CD4-positive, alpha-beta T cell treated with Interleukin-17A for 4 hours (primary cell): ENCODE data around the gene SEMA6B.

ENCODE experiments used
- DNase-seq: peaks from one replicate; pipeline ENCODE4 v3.0.0-alpha.2; 2020; ENCODE audit warnings: mixed read lengths

Gene SEMA6B

DNA sequence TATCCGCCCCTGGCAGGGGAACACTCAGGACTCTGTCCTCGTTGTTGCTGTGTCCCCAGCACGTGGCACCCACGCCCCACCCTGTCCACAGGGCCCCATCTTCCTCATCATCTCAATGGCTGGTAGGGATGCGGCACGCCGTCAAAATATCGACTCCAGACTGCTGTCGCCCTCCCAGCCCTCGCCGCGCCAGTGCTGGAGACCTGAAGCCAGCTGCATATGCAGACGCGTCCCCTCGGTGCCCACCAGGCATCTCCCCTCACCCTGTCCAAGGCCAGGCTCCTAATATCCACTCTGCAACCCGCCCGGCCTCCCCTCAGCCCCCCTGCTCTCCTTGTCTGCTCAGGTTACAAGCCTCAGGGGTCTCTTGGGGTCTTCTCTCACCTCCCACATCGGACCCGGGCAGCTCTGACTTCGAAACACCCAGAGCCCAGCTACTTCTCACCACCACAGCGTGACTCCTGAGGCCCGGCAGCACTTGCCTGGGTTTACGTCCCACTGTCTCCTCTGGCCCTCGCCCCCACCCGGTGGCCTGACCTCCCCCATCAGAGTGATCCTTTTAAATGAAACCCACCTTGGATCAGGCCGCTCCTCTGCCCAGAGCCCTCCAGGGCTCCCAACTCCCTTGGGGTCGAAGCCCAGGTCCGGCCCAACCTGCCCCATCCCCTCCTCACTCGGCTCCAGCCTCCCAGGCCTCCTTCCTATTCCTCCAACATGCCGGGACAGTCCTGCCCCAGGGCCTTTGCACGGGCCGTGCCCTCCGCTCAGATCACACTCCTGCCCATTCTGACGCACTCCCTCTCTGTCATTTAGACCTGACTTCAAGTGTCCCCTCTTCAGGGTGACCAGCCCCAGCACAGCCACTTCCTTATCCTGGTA, 53.7 kb downstream of the SEMA6B start:
- no peak for DNase-seq

DNA sequence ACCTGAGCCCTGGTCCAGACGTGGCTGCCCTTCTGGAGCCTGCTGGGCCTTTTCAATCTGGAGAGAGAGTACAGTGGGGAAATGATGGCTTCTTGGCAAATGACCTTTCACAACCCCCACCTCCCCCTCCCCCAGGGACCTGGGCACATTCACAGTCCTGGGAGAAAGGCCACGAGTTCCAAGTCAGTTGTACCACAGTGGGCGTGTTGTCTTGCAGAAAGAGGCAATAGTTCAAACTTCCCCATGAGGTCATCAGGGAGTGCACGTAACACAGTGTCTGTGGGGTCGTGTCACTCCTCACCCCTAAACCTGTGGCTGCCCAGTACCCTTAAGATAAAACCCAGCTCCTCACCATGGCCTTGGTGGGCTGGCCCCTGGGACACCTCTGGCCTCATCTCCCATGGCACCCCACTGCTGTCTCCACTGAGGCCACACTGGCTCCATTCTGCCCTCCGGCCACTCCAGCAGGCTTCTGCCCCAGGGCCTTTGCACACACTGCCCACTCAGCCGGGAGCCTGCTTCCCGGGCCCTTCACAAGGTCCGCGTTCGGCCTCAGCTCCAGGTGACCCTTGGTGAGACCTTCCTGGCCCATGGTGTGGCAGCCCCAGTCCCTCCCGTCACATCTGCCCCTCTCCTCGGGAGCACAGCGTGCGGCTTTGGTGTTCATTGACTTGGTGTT, 54.5 kb downstream of the SEMA6B start:
- no peak for DNase-seq

DNA sequence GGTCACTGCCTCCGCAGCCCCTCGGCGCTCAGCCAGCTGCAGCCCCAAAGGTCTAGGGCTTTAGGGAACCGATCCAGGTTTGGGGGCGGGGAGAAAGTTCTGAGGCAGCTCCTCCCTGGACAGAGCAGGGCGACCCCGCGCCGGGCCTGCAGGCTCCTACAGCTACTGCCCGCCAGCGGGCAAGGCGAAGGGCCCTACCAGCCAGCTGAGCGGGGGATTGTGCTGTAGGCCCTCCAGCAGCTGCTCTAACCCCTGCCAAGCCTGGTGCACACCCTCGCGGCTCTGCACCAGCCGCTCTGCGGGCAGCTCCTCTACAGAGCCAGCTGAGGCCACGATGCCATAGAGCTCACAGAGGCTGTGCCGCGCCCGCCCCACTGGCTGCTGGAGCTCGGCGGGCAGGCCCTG, 55.2 kb downstream of the SEMA6B start:
- DNase-seq, result no peak

DNA sequence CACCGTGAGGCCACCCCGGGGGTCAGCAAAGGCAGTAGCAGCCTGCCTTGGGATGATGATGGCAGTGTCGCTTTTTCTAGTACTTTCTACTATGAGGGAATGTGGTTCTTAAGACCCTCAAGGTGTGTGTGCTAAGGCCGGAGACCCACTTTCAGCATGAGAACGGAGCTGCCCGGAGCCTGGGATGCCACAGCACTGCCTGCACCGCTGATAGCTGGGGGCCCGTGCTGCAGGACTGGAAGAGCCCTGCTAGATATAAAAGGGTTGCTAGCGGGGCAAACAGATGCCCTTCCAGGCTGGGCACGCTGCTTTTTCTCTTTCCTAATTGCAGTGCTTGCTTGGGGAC, 55.7 kb downstream of the SEMA6B start:
- DNase-seq, result no peak

DNA sequence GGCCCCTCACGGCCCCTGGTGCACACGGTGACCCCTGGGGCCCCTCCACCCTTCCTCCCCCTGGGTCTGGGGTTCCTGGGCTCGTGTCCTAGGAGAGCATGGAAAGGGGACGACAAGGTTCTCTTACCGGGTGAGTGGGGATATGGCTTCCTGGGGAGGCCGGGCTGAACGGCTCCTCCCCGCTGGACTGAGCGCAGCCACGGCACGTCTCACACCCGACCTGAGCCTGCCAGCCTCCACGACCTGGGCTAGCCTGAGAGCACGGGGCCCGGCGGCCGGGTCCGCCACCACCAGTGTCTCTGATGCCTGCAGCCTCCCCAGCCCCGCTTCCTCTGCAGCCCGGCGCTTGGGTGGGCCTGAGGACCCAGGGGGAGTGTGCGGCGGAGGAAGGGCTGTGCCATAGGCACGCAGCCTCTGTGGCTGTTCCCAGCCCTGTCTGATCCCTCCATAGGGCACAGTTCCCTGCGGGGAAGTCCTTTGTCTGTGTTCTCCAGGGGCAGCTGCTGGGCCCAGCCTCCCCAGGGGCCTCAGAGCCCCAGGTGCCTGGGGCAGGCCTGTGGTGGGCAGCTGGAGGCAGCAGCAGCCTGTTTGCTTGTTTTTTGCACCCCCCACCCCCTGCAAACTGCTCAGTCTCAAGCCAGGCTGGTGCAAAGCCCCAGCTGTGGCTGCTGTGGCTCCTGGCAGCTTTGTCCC, 56.2 kb downstream of the SEMA6B start:
- no peak for DNase-seq

DNA sequence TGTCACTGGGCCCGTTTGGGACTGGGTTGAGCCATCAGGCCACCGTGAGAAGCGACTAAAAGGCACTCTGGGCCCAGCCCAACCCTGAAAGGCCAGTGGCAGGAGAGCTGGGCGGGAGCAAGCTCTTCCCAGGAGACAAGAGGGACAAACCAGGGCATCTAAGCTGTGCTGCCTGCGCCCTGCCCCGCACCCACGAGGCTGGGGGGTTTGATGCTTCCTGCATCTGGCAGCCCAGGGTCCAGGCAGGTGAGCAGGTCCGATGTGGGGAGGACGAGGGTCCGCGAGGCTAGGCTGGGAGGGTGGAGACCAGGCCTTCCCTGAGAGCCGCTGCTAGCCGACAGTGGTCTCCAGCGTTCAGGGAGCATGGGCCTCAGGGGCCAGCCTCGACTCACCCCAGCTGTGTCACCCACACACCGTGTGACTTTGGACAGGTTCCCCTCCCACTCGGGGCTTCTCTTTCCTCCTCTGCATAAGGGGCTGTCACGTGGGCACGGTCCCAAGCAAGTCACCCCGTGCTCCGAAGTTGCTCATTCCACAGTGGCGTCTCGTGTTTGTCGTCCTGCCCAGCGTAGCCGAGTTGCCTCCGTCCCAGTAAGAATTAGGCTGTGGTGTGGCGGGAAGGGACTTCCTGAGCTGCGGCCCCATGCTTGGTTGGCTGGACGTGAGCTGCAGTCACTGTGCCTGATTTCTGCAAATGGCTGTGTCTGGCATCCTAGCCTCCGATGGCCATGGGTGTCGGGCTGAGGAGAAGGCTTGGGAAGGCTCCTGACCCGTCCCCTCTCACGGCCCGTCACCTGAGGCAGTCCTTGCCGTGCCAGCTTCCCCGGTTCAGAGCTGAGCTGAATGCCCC, 57.0 kb downstream of the SEMA6B start:
- DNase-seq, result no peak

DNA sequence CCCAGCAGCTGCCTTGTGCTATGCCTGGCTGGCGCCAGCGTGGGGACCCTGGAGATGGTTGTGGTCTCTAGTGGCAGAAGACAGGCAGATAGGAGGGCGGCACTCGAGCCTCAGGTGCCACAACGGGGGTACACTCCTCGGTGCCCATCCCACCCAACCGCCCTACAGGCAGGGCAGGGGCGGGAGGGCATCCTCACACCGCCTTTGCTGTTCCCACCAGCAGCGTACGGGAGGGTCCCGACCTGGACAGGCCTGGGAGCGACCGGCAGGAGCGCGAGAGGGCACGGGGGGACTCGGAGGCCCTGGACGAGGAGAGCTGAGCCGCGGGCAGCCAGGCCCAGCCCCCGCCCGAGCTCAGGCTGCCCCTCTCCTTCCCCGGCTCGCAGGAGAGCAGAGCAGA, 57.8 kb downstream of the SEMA6B start:
- no peak for DNase-seq

DNA sequence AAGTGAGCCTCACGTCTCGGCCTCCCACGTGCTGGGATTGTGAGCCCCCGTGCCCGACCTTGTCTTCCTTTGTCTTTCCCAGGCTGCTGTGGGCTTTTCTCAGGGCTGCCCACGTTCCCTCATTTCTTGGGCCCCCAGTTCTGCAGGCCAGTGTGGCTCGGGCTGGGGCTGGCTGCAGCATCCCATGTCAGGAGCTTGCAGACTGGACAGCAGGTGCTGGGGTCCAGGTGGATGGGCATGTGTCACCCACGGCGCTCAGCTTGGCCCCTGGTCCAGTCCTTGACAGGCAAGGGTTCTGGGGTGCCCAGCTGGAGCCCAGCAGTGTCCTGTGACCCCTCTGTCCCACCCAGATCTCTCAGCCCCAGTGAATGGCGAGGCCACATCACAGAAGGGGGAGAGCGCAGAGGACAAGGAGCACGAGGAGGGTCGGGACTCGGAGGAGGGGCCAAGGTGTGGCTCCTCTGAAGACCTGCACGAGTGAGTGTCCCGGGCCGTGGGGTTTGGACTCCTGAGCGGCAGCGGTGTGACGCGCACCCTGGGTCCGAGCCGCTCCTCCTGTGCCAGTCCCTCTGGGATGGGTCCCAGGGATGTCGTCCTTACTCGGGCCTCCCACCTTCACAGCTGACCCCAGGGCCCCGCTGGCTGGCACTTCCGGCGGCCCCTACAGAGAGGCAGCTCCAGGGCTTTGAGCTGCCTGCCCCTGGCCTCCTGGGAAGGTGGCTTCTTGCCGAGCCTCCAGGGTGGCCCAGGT, 58.5 kb downstream of the SEMA6B start:
- no peak for DNase-seq

DNA sequence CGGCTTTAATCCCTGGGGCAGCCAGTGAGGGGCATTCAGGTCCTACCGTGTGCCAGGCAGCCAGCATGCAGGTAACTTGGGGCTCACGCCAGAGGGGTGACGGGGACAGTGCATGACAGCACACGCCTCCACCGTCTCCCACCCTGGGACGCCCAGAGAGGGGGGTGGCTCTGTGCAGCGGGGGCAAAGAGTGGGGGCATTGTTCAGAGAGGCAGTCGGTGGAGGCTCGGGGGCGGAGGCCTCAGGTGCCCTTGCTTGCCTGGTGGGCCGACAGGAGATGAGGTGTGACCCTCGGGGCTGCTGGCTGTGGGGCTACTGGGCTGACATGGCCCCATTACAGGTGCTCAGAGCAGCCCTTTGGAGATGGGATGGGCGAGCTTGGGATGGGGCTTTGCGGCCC, 59.6 kb downstream of the SEMA6B start:
- no peak for DNase-seq

DNA sequence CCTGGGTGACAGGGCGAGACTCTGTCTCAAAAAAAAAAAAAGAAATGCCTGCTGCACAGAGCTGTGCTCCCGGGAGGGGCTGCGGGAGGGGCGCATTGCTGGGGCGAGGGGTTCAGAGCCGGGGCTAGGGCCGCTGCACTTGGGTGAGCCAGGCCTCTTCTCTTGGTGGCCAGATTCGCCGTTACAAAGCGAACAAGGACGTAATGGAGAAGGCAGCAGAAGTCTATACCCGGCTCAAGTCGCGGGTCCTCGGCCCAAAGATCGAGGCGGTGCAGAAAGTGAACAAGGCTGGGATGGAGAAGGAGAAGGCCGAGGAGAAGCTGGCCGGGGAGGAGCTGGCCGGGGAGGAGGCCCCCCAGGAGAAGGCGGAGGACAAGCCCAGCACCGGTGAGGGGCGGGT, 60.2 kb downstream of the SEMA6B start:
- no peak for DNase-seq

DNA sequence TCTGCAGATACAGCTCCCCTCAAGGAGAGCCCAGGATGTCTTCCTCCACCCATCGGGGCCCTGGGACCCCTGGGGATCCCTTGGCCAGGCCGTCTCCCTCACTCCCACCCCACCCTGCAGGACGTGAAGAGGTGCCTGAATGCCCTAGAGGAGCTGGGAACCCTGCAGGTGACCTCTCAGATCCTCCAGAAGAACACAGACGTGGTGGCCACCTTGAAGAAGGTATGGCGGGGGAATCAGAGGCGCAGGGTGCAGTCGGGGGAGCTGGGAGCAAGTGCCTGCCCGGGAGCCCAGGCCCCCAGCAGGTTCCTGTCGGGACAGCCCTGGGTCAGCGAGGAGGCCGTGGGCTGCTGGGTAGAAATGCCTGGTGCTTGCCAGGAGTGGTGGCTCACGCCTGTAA, 60.8 kb downstream of the SEMA6B start:
- DNase-seq, result no peak

DNA sequence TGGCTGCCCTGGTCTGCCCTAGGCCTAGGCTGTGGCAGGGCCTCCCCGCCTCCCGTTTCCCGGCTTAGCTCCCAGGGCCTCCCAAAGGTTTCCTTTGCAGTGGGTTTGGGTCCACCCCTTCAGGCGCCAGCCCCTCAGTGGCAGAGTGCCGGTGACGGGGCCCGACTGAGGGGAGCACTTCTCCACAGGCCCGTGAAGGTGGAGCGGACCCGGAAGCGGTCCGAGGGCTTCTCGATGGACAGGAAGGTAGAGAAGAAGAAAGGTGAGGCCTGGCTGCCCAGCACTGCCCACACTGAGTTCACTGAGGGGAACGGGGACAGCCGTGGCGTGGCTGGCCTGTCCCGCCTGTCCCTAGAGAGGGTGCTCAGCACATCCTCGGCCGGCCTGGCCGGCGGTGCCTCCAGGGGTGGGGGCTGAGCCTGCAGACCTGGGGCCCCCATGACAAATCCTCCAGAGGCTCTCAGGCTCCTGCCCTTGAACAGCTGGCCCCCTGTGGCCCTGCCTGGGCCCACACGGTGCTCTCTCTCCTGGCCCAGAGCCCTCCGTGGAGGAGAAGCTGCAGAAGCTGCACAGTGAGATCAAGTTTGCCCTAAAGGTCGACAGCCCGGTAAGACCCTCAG, 61.6 kb downstream of the SEMA6B start:
- no peak for DNase-seq

DNA sequence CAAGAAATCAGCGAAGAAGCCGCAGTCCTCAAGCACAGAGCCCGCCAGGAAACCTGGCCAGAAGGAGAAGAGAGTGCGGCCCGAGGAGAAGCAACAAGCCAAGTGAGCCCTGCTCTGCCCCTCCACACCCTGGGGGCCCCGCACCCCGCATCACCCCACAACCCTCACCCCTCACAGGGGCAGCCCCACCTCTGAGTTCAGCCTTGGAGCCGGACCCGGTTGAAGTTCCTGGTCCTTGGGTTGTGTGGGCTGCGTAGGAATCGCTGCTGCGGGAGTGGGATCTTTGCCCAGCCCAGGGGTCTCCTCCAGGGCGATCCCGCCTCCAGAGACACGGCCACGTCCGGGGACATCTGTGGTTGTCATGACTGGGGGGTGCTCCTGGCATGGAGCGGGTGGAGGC, 63.2 kb downstream of the SEMA6B start:
- DNase-seq, result no peak

DNA sequence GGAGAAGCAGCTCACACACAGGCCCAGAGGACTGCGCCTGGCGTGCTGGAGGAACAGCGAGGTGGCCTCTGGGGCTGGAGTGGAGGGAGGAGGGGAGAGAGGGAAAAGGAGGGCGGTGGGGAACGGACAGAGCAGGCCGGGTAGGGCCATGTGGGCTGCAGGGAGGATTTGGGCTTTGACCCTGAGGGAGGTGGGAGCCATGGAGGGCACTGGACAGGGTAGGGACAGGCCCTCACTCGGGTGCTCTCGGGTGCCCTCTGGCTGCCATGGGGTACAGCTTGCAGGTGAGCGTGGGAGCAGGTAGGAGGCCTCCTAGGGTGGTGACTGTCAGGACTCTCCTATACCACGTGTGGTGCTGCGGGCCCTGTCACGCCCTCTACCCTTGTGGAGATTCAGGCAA, 64.0 kb downstream of the SEMA6B start:
- no peak for DNase-seq

DNA sequence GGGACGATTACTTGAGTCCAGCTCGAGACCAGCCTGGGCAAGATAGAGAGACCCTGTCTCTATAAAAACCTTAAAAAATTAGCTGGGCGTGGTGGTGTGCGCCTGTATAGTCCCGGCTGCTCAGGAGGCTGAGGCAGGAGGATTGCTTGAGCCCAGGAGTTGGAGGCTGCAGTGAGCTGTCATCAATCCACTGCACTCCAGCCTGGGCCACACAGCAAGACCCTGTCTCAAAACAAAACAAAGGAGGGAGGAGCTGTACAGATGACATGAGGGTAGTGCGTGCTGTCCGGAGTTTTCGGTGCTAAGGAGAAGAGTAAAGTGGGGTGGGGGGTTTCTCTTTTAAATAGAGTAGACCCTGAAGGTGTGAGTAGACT, 64.8 kb downstream of the SEMA6B start:
- no peak for DNase-seq

DNA sequence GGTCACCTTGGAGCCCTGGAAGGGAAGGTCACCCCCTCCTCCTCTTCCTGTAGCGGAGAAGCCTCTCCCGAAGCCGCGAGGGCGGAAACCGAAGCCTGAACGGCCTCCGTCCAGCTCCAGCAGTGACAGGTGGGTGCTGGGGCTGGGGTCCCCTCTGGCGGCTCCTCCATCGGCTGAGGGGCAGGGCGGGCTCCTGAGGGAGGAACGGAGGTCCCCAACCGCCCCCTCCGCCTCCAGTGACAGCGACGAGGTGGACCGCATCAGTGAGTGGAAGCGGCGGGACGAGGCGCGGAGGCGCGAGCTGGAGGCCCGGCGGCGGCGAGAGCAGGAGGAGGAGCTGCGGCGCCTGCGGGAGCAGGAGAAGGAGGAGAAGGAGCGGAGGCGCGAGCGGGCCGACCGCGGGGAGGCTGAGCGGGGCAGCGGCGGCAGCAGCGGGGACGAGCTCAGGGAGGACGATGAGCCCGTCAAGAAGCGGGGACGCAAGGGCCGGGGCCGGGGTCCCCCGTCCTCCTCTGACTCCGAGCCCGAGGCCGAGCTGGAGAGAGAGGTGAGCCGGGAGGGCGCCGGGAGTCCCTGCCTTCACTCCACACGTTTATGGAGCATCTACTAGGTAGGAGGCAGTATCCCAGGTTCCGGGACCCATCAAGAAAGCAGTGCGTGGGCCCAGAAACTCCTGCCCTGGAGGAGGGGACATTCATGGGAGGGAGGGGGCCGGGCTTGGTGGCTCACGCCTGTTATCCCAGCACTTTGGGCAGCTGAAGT, 65.4 kb downstream of the SEMA6B start:
- DNase-seq, result no peak

DNA sequence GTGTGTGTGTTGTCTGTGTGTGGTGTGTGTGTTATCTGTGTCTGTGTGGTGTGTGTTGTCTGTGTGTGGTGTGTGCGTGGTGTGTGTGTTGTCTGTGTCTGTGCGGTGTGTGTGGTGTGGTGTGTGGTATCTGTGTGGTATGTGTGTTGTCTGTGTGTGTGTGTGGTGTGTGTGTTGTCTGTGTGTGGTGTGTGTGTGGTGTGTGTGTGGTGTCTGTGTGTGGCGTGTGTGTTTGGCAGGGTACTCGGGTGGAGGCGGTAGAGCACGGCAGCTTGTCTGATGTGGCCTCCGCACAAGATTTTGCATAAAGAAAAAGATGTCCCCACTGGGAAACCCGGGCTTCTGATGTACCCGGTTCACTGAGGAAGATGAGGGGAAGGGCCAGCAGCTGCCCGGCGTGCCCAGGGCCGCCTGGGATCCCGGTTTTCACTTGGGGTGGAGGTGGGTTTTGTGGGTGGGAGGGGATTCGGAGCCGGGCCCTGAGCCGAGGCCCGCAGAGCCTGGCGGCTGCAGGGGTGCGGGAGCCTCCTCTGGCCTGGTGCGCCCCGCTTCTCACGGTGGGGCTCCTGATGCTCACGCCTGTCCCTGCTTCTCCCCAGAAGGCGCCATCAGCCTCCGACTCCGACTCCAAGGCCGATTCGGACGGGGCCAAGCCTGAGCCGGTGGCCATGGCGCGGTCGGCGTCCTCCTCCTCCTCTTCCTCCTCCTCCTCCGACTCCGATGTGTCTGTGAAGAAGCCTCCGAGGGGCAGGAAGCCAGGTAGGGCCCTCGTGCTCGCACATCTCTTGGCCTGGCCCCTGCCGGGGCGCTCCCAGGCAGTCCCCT, 66.2 kb downstream of the SEMA6B start:
- no peak for DNase-seq
